Activated naive CD8-positive, alpha-beta T cell treated with anti-CD3 and anti-CD28 coated beads, Interleukin-2, amount 50 U/mL, for 16 hours (primary cell): ENCODE results near the gene SLC15A5.

ENCODE experiments used
- DNase-seq: peaks from one replicate; pipeline ENCODE4 v3.0.0-alpha.2; 2020; ENCODE audit warnings: low read depth, low spot score

SLC15A5 gene

DNA sequence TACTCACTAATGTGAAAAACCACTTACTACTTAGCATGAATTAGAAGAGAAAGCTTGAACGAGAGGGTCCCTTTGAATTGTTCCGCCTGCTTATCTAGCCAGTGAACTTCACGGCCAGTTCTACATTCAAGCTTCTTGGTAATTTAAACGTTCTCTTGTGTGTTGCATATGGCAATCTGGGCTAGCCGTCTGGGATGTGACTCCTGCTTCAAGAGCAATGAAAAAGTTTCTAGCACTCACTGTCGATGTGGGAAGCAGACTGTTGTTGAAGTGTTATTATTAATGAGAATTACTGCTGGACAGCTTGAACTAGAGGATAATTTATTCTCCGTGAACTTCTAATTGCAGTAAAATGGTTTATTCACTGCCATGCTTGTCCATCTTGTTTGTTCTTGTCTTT, 93.9 kb downstream of the SLC15A5 start:
- DNase-seq = no peak

DNA sequence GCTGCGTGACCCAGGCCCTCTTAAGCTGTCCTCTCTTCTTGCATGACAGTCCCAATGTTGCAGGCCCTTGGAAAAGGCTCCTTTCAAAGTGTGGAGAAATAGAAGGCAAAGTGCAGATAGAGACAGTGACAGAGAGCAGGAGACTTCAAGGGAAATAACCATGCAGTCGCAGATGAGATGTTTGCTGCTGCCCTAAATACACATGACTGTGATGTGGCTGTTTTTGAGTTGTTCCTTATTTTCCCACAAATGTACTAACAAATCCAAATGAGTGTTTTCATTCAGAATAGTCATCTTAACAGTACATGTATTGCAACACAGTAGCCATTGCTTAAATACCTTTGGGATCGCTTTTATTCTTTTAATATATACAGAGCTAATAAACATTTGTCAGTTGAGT, 101.6 kb downstream of the SLC15A5 start:
- no peak for DNase-seq

DNA sequence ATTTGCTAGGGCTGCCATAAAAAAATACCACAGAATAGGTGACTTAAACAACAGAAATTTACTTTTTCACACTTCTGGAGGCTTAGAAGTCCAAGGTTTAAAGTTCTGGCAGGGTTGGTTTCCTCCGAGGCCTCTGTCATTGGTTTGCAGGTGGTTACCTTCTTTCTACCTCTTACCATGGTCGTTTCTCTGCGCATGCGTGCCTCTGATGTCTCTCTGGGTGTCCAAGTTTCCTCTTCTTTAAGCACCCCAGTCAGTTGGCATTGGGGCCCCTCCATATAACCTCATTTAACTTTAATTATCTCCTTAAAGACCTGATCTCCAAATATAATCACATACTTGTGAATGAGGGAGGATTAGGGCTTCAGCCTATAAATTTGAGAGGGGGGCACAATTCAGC, 103.2 kb downstream of the SLC15A5 start:
- no peak for DNase-seq

DNA sequence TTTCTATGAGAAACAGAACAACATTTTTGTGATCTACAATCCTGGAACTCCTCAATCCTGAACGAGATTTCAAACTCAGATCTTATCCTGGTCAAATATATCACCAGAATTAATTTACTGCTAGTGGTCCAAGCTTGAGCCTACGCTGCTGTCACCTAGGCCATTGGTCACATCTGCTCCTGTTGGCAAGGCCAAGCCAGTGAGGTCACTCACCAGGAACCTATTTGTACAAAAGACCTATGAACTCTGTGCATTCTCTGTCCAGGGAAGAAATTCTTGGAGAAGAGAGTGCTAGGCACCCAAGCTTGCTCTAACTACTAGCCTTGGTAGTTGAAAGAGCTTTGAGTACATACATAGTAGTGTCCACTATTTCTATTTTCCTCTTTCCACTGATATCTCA, 106.1 kb downstream of the SLC15A5 start:
- DNase-seq = no peak

DNA sequence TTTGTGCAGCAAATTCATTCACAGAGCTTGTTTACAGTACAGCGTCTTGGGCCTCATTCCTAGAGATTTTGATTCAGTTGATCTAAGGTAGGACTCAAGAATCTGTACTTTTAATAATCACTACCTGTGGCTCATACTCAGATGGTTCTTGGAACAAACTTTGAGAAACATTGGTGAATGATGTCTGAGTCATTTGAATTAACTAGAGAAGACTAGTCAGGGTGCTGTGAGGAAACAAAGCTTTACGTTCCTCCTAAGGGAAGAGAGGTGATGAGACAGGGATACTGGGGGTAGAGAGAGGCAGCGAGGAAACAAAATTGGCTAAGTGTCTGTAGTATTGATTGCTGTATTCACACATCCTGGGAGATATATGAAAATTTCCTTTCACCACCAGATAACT, 109.4 kb downstream of the SLC15A5 start:
- no peak for DNase-seq

DNA sequence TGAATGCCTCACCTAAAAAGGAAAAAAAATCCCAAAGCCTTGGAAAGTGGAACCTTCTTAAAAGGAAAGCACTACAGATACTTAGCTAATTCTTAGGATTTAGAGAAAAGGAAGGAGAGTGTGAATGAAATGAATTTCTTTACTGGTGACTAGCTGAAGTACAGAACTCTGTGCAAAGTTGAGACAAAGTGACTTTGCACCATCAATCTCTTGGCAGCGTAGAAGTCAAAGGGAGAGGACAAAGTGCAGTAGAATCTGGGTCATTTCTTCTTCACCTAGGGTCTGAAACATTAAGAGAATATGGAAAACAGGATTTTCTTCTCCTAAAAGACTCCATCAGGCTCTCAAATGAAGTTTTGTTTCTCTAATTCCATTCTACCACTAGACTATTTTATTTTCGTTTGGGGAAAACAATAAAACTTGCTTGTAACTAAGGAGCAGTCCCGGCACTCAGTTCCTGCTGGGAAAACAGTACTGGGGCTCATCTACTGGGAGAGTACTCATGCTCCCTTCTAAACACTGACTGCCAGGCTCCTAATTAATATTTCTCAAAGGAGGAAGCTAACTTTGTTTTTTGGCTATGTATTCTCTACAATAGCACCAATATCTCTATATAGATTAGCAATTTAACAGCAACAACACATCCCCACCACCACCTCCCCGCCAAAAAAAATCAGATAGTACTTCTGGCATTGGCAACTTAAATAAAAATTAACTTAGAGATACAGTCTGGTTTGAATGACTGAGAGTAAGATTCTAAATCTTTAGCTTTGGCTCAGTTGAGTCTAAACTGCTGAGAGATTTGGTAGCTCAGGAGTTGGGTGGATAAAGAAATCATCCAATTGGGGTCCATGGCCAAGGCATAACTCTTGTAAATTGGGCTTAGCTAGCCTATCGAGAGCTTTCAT, 110.7 kb downstream of the SLC15A5 start:
- DNase-seq = no peak

DNA sequence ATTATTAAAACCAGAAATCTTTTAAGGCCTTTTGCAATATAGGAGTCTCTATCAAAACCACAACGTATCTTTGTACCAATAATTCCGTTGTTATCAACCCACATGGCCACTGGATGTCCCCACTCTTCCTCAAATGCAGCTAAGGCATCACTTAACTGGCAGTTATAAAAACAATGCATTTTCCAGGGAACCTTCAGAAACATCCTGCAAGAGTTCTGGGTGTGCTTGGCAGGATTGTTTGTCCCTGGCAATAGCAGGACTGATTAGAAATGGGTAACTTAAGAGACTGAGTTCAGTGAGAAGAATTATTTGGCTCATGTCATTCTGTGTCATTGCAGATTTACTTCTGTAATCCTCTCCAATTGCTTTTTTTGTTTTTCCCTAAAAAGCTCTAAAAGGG, 112.0 kb downstream of the SLC15A5 start:
- no peak for DNase-seq

DNA sequence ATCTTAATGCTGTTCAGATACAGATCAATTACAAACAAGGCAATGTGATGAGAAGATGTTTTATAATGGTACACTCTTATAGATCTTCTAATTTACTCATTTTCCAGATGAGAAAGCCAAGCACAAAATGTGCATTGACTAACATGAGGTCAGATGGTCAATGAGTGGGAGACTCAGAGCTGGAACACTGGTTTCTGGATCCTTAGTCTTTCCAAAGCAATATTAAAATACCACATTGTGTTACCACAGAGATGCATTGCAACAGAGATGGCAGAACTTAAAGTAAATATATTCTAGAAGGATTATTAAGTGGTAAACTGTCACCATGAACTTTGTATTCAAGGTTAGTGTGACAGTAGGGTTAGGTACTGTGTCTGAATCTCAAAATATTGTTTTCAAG, 113.6 kb downstream of the SLC15A5 start:
- no peak for DNase-seq

DNA sequence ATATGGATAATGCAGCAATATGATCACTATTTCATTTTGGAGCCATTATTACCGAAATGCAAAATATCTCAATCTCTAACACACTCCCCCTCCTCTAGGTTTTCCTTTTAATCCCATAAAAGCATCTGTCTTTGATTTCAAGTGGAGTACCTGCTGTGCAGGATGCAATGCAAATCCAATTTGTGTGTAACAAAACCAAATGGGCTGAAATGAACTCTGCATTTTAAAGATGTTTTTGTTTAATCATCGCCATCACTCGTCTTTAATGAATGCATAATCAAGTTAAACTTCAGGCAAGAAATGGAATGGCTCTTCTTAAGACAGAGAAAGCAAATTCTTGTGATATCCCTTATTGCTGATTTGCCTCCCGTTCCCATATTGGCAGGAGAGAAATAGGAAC, 114.3 kb downstream of the SLC15A5 start:
- DNase-seq = no peak

DNA sequence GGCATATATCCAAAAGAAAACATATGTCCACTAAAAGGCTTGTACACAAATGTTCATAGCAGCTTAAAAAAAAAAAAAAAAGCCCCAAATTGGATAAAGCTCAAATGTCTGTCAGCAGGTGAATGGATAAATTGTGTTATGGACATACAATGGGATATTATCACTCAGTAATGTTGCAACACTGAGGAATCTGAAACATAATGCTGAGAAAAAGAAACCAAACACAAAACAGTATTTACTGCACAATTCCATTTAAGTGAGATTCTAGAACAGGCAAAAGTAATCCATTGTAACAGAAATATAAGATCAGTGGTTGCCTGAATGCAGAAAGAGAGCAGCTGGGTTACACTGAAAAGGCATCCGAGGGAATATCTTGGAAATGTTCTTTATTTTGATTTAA, 117.9 kb downstream of the SLC15A5 start:
- no peak for DNase-seq

DNA sequence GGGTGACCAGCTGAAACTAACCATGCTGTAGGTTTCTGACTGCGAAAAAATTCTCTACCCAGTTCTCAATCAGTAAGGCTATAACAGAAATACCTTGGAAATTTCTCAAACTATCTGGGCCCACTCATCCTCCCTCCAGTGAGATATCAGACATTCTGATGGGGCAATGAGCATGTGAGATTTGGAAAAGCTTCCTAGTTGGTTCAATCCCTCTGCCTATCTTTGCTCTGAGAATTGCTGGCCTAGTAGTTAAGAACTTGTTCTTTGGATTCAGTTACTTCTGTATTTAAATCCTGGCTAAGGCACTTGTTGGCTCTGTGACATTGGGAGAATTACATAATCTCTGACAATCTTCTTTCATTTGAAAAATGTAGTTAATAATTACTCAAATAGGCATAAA, 119.4 kb downstream of the SLC15A5 start:
- no peak for DNase-seq

DNA sequence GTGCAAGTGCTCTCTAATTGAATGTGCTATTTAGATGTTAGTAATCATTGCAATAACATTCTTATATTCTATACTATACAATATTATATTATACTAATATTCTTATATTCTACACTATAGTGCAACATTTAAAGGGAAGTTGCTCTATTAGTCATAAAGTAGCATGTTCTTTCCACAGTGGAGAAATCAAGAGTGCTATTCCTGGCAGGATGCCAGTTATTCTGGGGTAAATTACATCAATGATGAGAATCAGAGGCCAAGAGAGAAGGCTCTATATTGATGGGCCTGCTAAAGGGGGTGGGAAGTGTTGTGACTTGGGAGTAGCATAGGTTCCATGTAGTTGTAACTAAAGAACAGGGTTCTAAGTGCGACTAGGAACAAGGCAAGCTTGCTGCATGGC, 121.5 kb downstream of the SLC15A5 start:
- no peak for DNase-seq

DNA sequence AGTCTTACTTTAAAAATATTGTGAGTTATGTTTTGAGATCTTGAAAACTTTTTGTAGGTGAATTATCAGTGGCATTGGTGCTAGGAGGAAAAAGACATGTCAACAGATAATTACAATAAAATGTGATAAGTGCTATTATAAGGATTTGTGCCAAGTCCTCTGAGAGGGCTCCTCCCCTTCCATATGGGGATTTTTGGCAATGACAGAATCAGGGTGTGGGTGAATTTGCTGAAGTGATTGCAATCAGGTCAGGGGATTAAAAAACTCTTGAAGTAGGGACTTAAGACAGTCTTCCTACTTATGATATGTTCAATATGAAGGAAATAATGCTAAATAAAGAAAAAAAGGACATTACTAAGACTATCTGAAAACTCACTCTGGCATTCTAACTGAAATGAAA, 122.5 kb downstream of the SLC15A5 start:
- DNase-seq = no peak

DNA sequence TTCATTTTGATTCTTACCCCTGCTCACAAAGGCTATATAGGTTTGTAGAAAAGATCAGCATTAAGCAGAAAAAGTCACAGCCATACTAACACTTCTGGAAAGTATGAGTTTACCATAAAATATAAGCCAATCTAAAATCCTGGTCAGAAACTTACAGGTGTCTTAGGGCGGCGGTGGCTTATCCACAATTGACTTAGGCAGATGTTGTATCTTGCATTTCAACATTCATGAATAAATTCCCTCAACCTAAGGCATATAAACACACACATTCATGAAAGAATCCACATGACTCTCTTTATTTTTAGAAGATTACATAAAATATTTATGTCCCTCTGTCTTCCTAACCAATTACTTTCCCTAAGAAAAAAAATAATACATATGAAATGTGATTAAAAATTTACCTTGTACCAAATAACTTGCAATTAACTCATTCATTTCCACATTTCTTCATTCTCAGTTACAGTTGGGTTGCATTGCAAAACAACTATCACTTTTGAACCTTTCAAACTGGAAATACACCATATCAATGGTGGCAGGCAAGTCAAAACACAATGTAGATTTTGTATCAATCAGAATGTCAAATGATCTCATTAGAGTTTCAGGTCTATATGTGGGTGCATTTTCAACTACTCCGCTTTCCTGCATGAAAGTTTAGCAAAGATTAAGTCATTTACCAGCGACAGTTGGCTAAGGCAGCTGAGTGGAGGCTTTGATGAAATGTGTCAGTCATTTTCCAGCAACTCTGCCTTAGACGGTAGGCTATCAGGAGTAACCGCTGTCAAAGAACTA, 124.4 kb downstream of the SLC15A5 start:
- DNase-seq = no peak

DNA sequence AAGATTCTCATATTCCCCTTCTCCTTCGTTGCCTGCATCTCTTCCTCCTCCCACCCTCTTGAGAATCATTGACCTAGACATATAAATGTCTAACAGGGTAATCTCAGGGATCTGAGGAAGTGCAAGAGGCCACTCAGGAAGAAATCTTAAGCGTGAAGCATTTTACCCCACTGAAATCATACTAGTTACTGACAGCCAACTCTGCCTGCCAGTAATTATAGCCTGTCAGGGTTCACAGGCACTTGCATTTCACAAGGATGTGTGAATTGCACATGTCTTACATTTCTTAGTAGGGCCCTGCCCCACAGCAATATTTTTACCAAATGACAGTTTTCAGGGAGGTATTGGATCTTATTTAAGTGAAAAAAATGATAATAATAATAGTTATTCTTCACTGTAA, 127.2 kb downstream of the SLC15A5 start:
- no peak for DNase-seq

DNA sequence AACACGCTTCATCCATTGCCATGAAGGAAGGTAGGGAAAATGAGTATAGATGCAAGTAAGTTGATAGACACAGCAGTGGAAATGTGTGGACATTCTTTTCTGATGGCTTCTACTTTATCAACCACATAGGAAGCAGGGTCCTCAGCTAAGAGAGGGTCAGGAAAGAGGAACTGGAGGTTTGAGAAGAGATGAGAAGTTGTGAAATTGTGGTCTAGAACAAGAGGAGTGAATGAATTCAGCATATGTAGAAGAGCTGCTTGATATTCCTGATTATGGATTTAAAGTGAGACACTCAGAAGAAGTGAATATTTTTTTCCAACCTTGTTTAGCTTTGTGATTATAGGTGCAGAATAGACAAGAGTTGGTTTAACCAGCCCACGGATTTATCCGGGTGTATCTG, 128.5 kb downstream of the SLC15A5 start:
- DNase-seq = no peak
